HG02840 (cell line): ENCODE measurements around the gene AK5.
"Not testable (repeated sequence)": the region's sequence is repeated elsewhere in the genome, so short reads cannot be mapped to it uniquely, and the experiment has no call there.

Experiments
- ATAC-seq: cut with Tn5 transposase; IDR thresholded peaks from one replicate; pipeline ENCODE4 v1.9.1; 2021; ENCODE audit warnings: mild to moderate bottlenecking, moderate library complexity, moderate number of reproducible peaks; ENCODE audit not compliant: unreplicated experiment, low FRiP score

Gene AK5

DNA sequence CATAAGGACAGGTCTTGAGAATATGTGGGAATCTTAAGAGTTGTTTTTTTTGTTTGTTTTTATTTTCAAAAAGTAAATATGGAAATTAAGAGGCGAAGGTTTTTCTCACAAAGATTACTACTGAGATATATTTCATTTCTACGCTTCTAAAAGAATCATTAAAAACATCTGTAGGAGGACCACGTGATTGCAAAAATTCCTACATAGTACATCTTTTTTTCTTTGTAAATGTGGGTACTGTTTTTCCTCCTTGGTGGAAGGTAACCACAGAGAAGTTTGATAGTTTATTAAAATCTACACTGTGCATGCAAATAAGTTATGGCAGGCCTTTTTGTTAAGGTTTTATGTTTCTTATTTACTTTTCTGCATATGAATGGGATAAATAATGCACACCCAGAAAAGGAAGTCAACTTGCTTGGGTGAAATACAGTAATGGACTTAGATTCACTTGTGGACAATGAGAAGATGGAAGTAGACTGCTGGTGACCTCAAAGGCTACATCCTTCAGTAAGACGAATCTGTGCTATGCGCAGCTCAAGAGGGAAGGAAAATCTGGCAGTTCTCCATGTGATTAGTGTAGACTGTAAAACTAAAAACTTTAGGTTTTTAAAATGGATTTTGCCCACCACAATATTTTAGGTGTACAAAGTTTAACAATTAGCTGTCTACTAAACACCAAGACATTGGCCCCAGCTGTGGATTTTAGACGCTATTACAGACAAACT lies 2.0 kb downstream of the AK5 start:
- ATAC-seq, result no peak

GRCh38 chr1:77287535-77287934 lies 5.7 kb downstream of the AK5 start:
- no peak for ATAC-seq

- ATAC-seq, result no peak
Measured at GRCh38 chr1:77288275-77288674, 6.5 kb downstream of the AK5 start.

DNA sequence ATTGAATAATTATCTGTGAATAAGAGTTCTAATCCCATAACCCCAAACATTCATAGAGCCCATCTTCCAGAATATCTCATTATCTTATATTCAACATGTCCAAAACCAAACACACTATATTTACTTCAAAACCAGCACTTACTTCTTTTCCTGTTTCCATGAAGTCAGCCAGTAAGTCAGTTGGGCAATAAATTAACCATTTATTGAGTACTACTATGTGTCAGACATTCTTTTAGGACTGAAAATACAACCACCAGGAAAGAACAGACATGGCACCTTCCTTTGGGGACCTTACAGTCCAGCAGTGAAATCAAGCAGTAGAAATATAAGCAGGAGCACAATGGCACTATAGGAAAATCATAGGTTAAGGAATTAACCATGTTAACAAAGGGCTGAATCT lies 8.8 kb downstream of the AK5 start:
- no peak for ATAC-seq

DNA sequence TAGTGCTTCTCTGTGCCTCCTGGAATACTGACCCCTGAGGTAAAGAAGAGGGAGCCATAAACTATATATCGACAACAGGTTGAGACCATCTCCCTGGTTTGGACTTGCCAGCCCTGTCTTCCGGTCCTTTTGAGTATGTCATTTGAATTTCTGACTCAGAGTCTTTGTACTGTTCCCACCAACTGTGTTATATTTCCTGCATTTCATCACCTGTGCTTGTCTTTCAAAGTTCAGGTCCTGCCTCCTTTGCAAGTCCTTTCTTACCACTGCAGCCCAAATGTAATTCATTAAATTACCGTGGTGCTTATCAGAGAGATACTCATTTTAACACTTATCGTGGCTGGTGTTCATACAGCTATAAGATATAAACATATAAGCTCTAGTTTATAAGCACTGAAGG lies 10.7 kb downstream of the AK5 start:
- no peak for ATAC-seq

DNA sequence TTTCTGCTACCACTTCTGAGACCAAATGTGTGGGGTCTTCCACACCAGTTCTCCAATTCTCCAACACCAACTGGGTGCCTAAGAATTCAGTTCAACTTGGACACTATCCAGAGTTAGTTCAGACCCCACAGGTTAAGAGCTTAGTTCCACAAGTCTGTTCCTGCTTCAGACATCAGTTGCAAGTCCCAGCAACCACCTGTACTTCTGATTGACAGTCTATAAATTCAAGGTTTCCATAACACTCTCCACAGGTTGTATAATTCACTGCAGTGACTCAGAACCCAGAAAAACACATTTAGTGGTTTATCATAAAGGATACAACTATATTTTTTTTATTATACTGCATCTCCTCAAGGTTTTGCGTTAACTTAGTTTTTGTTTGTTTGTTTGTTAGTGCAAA lies 18.7 kb downstream of the AK5 start:
- no peak for ATAC-seq

GRCh38 chr1:77303387-77303786 lies 21.6 kb downstream of the AK5 start:
- ATAC-seq, result no peak

DNA sequence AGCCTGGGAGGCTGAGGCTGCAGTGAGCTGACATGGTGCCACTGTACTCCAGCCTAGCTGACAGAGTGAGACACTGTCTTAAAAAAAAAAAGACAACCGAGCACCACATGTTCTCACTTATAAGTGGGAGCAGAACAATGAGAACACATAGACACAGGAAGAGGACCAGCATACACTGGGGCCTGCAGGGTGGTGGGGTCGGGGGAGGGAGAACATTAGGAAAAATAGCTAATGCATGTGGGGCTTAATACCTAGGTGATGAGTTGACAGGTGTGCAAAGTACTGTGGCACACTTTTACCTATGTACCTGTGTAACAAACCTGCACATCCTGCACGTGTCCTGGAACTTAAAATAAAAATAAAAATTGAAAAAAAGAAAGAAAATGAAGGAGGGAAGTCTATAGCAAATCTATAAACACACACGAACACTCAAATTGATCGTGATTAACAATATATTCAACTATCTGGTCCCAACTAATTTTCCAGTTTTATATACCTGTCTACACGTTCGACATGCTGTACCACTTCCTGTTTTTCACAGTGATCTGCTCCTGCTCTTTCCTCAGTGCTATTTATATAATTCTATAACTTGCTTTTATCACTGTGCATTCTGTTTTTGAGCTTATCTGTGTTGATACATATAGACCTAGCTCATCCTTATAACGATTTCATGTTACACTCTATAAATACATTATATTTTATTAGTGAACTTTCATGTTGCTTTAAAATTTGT lies 27.2 kb downstream of the AK5 start:
- ATAC-seq, result no peak

- ATAC-seq, result no peak
Measured at GRCh38 chr1:77310924-77311323, 29.1 kb downstream of the AK5 start.

- not testable (repeated sequence) for ATAC-seq
Measured at GRCh38 chr1:77312364-77312763, 30.5 kb downstream of the AK5 start.

- no peak for ATAC-seq
Measured at GRCh38 chr1:77313491-77313890, 31.7 kb downstream of the AK5 start.

GRCh38 chr1:77316006-77316405 lies 34.2 kb downstream of the AK5 start:
- ATAC-seq, result no peak

GRCh38 chr1:77316966-77317365 lies 35.1 kb downstream of the AK5 start:
- ATAC-seq, result no peak

DNA sequence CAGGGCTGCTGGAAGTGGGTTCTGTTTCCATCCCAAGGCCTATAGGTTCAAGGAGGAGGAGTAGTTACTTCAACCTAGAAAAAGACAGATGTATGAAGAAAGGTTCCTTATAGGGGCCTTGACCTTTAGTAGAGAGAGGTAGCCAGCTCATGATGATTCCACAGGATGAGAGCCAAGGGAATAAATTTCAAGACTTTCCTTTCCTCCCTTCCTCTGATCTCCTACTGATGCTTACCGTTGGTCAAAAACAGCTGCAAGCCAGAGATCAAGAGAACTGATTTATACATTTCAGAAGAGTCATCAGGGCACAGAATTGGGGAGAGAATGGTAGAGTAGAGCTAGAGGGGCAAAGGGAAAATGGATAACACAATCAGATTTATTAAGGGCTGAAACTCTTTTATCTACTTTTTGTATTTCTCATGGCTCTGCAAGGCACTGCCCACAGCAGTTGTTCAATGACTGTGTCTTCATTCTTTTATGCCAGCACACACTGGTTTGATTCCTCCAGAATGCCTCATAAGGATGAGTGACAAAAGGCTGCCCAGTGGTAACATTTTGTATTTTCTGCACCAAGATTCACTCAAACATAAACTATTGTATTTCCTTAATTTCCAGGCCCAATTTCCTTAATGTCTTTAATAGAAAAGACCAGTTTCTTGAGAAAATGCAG lies 37.4 kb downstream of the AK5 start:
- no peak for ATAC-seq

DNA sequence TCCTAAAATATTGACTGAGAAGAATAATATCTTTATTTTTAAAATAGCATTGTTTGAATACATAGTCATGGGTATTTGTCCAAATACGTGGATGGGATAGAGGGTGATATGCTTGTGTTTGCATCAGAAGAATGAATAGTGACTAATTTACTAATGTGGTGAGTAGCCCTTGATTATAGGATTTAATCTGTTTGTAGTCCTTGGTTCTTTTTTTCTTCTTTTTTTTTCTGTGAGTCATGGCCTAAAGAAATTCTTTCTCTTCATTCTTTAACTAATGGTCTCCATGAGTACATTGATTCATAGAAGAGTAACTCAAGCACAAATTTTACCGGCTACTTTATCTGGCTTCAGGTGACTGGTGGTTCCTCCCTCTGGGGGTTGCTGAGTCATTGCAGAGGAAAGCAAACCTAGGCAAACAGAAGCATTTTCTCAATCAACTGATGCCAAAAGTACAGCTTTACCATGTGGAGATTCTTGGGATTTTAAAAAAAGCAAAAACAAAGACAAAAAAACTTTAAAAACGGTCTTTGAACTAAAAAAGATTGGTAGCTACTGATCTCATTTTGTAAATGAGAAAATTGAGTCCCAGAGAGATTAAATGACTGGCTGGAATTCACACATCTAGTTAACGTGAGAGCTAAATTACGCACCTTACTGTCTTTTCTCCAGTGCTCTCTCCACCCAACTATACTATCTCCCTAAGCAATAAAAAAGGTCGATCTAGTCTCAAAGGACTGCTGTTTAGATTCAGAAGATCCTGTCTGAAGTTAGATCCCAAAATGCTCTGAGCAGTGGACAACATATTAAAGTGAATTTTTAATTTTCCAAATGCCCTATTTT lies 40.5 kb downstream of the AK5 start:
- ATAC-seq, result no peak

GRCh38 chr1:77333501-77333900 lies 51.7 kb downstream of the AK5 start:
- no peak for ATAC-seq

- no peak for ATAC-seq
Measured at GRCh38 chr1:77336729-77337128, 54.9 kb downstream of the AK5 start.

GRCh38 chr1:77339326-77339725 lies 57.5 kb downstream of the AK5 start:
- ATAC-seq, result no peak

- ATAC-seq, result no peak
Measured at GRCh38 chr1:77341195-77341594, 59.4 kb downstream of the AK5 start.

DNA sequence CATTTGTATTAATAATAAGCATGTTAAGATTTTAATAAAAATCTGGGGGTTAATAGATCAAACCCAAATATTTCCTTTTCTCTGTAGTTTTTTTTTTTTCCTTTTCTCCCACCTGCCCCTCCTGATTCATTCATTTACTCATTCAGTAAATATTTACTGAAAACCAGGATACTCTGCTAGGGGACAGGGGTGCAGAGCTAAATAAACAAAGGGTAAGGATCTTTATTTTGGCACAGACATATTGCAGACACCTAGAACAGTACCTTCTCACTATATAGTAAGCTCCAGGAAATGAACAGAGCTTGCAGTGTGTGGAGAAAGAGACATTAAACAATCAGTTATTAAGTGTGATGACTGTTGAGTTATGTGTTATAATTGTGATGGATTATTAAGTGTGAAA lies 60.9 kb downstream of the AK5 start:
- ATAC-seq, result no peak

DNA sequence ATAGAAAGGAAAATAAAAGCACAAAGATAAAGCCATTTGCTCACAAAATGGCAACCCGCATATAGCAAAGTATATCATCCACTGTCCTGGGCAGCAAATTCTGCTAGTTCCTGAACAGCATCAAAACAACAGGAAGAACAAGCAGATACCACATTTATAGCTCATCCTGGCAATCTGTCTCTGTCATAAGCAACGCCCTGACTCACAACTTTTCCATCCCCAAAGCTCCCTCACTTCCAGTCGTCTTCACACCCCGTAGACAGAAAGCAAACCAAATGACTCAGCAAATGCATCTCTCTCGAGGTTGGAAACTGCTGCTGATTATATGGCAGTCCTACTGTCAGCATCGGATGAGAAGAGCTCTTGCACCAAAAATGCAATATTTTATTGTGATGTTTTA lies 65.8 kb downstream of the AK5 start:
- ATAC-seq, result no peak
